Measurements from ENCODE around the gene FIZ1. TPM values are rescaled to one million over a fixed set of nuclear protein-coding genes. Genes with fewer than 3 reads are reported as not detected.

The FIZ1 gene
- total and polyA plus RNA-seq, 2 of the 4 experiments (the other 2 are of a cell fraction): 1.3 to 5.9 TPM

- Histone ChIP-seq H2AFZ (replicated peaks; ENCODE audit: low read length, poor library complexity) (no peak overlapping the region), H4K20me1 (ENCODE audit: insufficient read depth, low read length) (peaks cover 11% of the 10 kb centered on the region; the same call in 1 of the 2 replicates), H3K4me3 (ENCODE audit: insufficient read depth, low read depth, low read length) (no peak overlapping the region), H3K9ac (ENCODE audit: low read depth, low read length) (no peak overlapping the region), H2AK9ac (replicated peaks; ENCODE audit: low read depth, low read length, poor library complexity) (no peak overlapping the region), H3K9me1 (ENCODE audit: insufficient read depth, low read length) (peaks cover 15% of the 10 kb centered on the region; the same call in 1 of the 2 replicates), H3K36me3 (ENCODE audit: control insufficient read depth, insufficient read depth, low read length) (peaks cover 16% of the 10 kb centered on the region), H3K27ac (ENCODE audit: insufficient read depth, low read length) (no peak overlapping the region), H3K9me3 (ENCODE audit: control insufficient read depth, insufficient read depth, low read length) (no peaks in the 10 kb centered on the region), H3K4me1 (ENCODE audit: control insufficient read depth, insufficient read depth, low read length) (peaks cover 13% of the 10 kb centered on the region), H2AK5ac (ENCODE audit: low read depth, low read length) (no peak overlapping the region), H3K18ac (ENCODE audit: low read depth, low read length) (no peak overlapping the region), H3K4ac (ENCODE audit: low read depth, low read length) (no peak overlapping the region), H4K91ac (ENCODE audit: insufficient read depth, low read depth, low read length) (no peak overlapping the region), H4K5ac (ENCODE audit: low read depth, low read length) (no peak overlapping the region), H3K27me3 (ENCODE audit: control insufficient read depth, insufficient read depth, low read length) (no peaks in the 10 kb centered on the region), H2BK20ac (ENCODE audit: low read depth, low read length) (no peak overlapping the region), H2BK120ac (ENCODE audit: low read depth, low read length) (no peak overlapping the region), H2BK15ac (ENCODE audit: low read depth, low read length) (no peak overlapping the region), H2BK5ac (ENCODE audit: low read depth, low read length, poor library complexity, severe bottlenecking) (no peak overlapping the region), H3K56ac (ENCODE audit: extremely low read depth, insufficient read depth, low read length) (no peak overlapping the region), H3K79me1 (ENCODE audit: low read depth in 1 of 2, low read length in 2 of 2) (peaks cover 13 to 45% of the 10 kb centered on the region in 2 experiments), H4K8ac (ENCODE audit: low read depth in 2 of 2, low read length in 2 of 2) (no peak overlapping the region), H3K14ac (replicated peaks; ENCODE audit: low read depth, low read length) (no peak overlapping the region), H3K4me2 (ENCODE audit: low read depth, low read length) (no peak overlapping the region), H3K23ac (ENCODE audit: low read depth, low read length) (no peak overlapping the region)
- dilution Hi-C loops (cut with HindIII; ENCODE audit: low sequenced_read_pairs, unreplicated experiment): no loop called here
- TF ChIP-seq SMC3 (IDR thresholded peaks at IDR 0.05; ENCODE audit: low read depth, low read length) (no peak), RAD21 (IDR thresholded peaks at IDR 0.05; ENCODE audit: low read length) (no peak), BHLHE40 (IDR thresholded peaks at IDR 0.05; ENCODE audit: low read depth, low read length) (no peak), RFX5 (IDR thresholded peaks at IDR 0.05; ENCODE audit: low read depth, low read length) (no peak), CEBPB (IDR thresholded peaks at IDR 0.05; ENCODE audit: low read depth, low read length) (no peak), CHD1 (IDR thresholded peaks at IDR 0.05; ENCODE audit: low read depth, low read length) (no peak), CTCF (conservative IDR thresholded peaks at IDR 0.05; ENCODE audit: low read depth, low read length) (no peak), MXI1 (IDR thresholded peaks at IDR 0.05; ENCODE audit: borderline replicate concordance, low read depth, low read length) (no peak)
- intact Hi-C loops (cut with micrococcal nuclease): no loop called here
- CTCF ChIA-PET: no interaction called here
- 97% methylated on average over 20 of the region's 40 CpGs; no CpG with 5 or more reads in 1 of the 2 experiments for WGBS, 2 experiments (ENCODE audit: extremely low coverage in 2 of 2, insufficient read length in 1 of 2)
- ATAC-seq (ENCODE audit: low read depth): no peak
- no TSS peak for BruUV-seq (replicated peaks)
- POLR2A ChIA-PET (ENCODE audit: unreplicated experiment): no interaction called here
- DNase-seq: no peak
- in situ Hi-C loops (cut with MboI; ENCODE audit: low sequenced_read_pairs): no loop called here
Measured at GRCh38 chr19:55622242-55622969, 23.1 kb upstream of the FIZ1 start.
